NCI-H128 (cell line): ENCODE data around the gene NEUROD6.

Source experiments
- DNase-seq: peaks from one replicate; lab custom pipeline; 2025; ENCODE audit not compliant: unreplicated experiment; lab: John Stamatoyannopoulos, UW

NEUROD6 gene

DNA sequence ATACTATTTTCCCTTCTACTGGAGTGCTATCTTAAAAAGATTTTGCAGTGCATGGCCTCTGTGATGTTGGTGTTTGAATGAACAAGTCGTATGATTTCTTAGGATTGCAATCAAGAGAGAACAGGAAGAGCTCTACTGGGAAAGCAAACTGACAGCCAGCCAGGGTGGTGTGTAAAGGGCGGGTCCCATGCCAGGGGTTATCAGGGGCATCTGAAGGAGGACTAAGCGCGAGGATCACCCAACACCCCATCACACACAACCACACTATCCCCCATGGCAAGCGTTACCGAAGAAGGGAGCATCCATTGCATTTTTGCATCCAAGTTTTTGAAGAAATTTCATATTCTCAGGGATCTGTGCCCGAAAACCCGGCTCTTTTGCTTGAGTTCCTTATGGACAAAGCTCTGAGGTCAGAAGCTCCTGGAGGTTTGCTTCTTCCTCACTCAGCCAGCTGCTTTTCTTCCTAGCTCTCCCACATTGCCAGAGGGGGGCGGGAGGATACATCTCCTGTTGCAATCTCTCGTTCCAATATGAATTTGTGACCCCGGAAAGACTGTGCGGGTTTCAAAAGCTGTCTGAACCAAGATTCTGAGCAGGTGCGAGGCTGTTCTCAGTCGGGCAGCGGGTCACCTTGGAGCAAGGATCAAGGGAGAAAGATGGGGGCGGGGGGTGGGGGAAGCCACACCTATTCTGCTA lies 5.2 kb downstream of the NEUROD6 start:
- no peak for DNase-seq

- DNase-seq = no peak
Observed at GRCh38 chr7:31333291-31333690, 7.2 kb downstream of the NEUROD6 start.

DNA sequence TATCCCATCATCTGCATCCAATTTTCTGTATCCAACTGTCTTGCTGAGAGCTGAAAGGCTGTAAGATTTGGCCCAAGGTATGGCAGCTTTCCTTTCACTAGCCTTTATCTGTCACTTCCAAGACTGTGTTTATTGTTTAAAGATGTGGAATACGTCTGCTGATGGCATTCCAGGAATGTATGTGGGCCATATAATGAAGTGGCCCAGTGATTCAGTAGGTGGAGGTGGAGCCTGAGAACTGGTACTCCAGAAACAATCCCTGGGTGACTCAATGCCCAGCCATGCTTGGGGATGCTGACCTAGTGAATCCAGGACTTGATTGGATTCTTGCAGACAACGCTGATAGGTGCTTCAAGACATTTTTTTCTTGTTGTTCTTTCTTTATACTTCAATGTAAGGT lies 13.5 kb downstream of the NEUROD6 start:
- DNase-seq = no peak

DNA sequence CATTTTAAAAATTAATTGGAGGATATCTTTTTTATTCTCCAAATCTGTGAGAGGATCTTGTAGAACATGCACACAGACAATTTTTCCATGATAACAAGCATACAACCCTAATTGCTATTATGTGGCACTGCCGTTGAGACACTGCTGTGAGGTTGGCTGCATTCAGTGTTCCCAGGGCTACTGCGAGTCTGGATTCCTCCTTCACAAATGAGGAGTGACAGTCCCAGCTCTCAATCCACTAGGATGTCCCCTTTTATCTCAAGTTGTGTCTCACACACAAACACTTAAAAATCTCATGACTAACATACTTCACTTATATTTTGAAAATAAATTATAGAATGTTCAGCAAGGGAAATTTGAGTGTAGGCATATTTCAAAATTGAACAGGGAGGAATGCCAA lies 14.1 kb downstream of the NEUROD6 start:
- no peak for DNase-seq

DNA sequence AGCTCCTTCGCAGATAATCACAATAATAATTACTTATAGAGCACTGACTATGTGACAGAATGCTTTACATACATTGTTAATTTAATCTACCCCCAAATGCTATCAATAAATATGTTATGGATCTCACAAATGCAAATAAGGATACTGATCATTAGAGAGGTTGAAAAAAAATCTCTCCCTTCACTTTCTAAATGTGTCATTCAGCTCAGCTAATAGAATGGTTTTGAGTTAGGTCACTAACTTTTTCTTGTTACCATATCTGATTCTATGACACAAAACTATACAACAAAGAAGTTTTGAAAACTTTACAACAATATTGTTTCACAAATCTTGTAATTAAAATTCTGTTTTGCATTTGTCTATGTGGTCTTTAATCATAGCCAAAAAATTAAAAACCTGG lies 17.4 kb downstream of the NEUROD6 start:
- DNase-seq = no peak

GRCh38 chr7:31320675-31321074 lies 19.9 kb downstream of the NEUROD6 start:
- DNase-seq = no peak

DNA sequence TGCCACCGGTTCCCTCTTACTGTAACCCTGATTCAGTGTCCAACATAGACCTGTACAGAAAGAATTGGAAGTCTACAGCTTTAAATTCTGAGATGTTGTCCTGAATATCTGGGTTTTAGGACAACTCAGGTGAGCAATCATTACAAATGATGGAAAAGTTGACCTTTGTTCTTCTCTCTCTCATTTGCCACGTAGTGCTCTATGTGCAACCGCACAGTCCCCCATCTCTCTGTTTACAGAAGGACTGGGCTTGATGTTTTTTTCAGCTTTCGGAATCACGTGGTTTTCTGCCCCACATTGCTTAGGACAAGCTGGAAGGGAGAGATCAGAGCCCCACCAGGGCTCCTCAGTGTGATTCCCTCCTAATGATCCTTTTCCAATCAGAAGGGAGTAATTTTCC lies 22.2 kb downstream of the NEUROD6 start:
- no peak for DNase-seq

- no peak for DNase-seq
Observed at GRCh38 chr7:31316876-31317275, 23.6 kb downstream of the NEUROD6 start.

GRCh38 chr7:31315758-31316157 lies 24.8 kb downstream of the NEUROD6 start:
- DNase-seq = no peak

DNA sequence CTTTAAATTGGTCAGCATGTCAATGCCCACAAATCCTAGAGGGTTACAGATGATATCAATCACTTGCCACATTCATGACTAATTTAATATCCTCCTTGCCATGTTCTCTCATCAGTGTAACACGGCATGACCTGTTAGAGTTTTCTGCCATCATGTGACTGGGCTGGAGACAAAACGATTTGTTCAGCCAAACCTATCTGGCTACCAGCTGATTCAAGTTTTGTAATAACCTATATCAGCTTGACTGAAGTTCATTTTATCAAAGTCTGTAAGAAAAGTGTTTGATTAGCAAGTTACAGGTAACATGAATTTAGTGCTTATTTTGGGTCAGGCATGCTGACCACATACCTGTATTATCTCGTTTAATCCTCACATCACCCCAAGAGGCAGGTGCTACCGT lies 25.7 kb downstream of the NEUROD6 start:
- no peak for DNase-seq

GRCh38 chr7:31312889-31313288 lies 27.6 kb downstream of the NEUROD6 start:
- no peak for DNase-seq

DNA sequence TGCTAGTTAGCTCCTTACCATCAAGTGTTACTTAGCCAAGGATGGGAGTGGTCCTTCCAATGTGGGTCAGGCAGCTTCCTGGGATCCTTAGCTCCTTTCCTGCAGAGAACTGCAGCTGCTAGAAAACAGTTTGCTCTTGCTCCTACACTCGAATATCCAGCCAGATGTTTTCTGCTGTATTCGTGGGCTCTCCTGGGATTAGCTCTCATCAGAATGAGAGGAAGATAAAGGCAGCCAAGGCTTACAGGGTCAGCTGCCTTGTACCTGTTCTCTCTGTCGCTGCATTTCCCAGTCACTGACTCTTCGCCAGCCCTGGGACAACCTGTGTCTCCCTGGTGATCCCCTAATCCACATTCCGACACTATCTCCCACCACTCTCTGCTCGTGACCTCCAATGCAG lies 29.0 kb downstream of the NEUROD6 start:
- no peak for DNase-seq

- DNase-seq = no peak
Observed at GRCh38 chr7:31310321-31310935, 30.1 kb downstream of the NEUROD6 start.

- no peak for DNase-seq
Observed at GRCh38 chr7:31309407-31309806, 31.1 kb downstream of the NEUROD6 start.

GRCh38 chr7:31308652-31309051 lies 31.9 kb downstream of the NEUROD6 start:
- no peak for DNase-seq

- DNase-seq = no peak
Observed at GRCh38 chr7:31307972-31308371, 32.6 kb downstream of the NEUROD6 start.

DNA sequence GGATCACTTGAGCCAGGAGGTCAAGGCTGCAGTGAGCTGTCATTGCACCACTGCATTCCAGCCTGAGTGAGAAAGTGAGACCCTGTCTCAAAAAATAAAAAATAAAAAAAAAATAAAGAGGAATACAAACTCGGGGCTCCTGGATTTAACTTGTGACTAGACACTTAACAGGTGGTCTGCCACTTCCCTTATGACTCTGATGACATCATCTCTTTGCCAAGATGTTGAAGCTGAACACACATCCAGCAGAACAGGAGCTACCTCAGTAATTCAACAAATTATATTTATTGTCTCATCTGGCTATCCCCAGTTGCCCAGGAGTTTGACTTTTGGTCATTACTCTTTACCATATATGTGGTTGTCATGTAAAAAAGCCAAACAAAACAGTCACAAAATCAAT lies 35.3 kb downstream of the NEUROD6 start:
- no peak for DNase-seq

- DNase-seq = no peak
Observed at GRCh38 chr7:31304446-31304845, 36.1 kb downstream of the NEUROD6 start.

GRCh38 chr7:31302356-31302755 lies 38.2 kb downstream of the NEUROD6 start:
- DNase-seq = no peak

- no peak for DNase-seq
Observed at GRCh38 chr7:31299336-31299735, 41.2 kb downstream of the NEUROD6 start.

- DNase-seq = no peak
Observed at GRCh38 chr7:31290601-31291000, 49.9 kb downstream of the NEUROD6 start.
